ENCODE results near the gene EDARADD.

The EDARADD gene

GRCh38 chr1:236392182-236392581 lies 1.9 kb upstream of the EDARADD start:
- no peak for DNase-seq

GRCh38 chr1:236394879-236395229 lies 768 bp downstream of the EDARADD start:
- no peak for DNase-seq

GRCh38 chr1:236395230-236395946 lies 1.3 kb downstream of the EDARADD start:
- DNase-seq, result no peak

- no peak for DNase-seq
Measured at GRCh38 chr1:236395947-236396664, 2.0 kb downstream of the EDARADD start.

- DNase-seq, result no peak
Measured at GRCh38 chr1:236396665-236397043, 2.6 kb downstream of the EDARADD start.

- no peak for DNase-seq
Measured at GRCh38 chr1:236397173-236397759, 3.2 kb downstream of the EDARADD start.

- no peak for DNase-seq
Measured at GRCh38 chr1:236398538-236398937, 4.5 kb downstream of the EDARADD start.

- no peak for DNase-seq
Measured at GRCh38 chr1:236400061-236400603, 6.0 kb downstream of the EDARADD start.

GRCh38 chr1:236401698-236402097 lies 7.6 kb downstream of the EDARADD start:
- DNase-seq, result no peak

- no peak for DNase-seq
Measured at GRCh38 chr1:236403905-236404696, 10.0 kb downstream of the EDARADD start.

GRCh38 chr1:236407059-236407458 lies 13.0 kb downstream of the EDARADD start:
- no peak for DNase-seq

- no peak for DNase-seq
Measured at GRCh38 chr1:236413688-236414087, 19.6 kb downstream of the EDARADD start.

GRCh38 chr1:236416165-236416564 lies 22.1 kb downstream of the EDARADD start:
- DNase-seq, result no peak

- no peak for DNase-seq
Measured at GRCh38 chr1:236417336-236417735, 23.2 kb downstream of the EDARADD start.

GRCh38 chr1:236419502-236419901 lies 25.4 kb downstream of the EDARADD start:
- DNase-seq, result no peak

- no peak for DNase-seq
Measured at GRCh38 chr1:236421022-236421421, 26.9 kb downstream of the EDARADD start.

GRCh38 chr1:236421850-236422516 lies 27.9 kb downstream of the EDARADD start:
- no peak for DNase-seq

- DNase-seq, result no peak
Measured at GRCh38 chr1:236422517-236422876, 28.4 kb downstream of the EDARADD start.

GRCh38 chr1:236425031-236425663 lies 31.1 kb downstream of the EDARADD start:
- no peak for DNase-seq

GRCh38 chr1:236426215-236426614 lies 32.1 kb downstream of the EDARADD start:
- no peak for DNase-seq
